ENCODE results near the gene DNAJC3. TPM values are rescaled to one million over a fixed set of nuclear protein-coding genes. Genes with fewer than 3 reads are reported as not detected.

DNAJC3 gene
- total and polyA plus RNA-seq, 2 of the 8 experiments (the other 6 are each of a cell fraction or from before 2014, with no cell fraction given): 4.3 to 24.1 TPM

DNA sequence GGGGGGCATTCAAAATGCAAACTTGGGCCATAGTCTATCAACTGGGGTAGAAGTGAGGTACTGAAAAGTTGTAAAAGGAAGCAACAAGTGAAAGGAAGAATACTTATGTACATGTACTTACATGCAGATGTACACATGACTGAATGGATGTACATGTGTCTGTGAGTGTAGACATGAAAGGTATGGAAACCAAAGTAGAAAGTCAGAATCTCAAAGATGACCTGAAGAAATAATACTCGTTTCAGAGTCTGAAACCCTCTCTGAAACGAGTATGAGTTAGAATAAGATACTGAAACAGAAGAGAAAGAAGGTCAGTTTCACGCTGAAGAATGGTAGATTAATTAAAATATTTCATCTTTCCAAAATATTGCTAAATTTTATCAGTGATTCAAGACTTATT lies 46.3 kb upstream of the DNAJC3 start:
- POLR2A ChIA-PET (ENCODE audit: partially characterized antibody): interaction anchor here (1.1 kb wide), 1 partner anchor 9 kb away, joined by 3 read pairs; no protein-coding TSS in a partner anchor
- Histone ChIP-seq H3K18ac (ENCODE audit: extremely low read depth, low read length) (no peak overlapping the region), H3K4me1 (replicated peaks in 1 of 4; ENCODE audit: control insufficient read depth in 3 of 4, insufficient read depth in 4 of 4, low read length in 3 of 4) (no peaks in the 10 kb centered on the region), H3K14ac (ENCODE audit: insufficient read length) (no peak overlapping the region), H2AFZ (ENCODE audit: low read length) (no peak overlapping the region), H2BK12ac (ENCODE audit: low read depth, low read length) (no peak overlapping the region), H2BK120ac (replicated peaks; ENCODE audit: low read depth, low read length) (no peak overlapping the region), H2AK5ac (ENCODE audit: low read depth, low read length) (no peak overlapping the region), H2BK15ac (ENCODE audit: low read length) (no peak overlapping the region), H4K20me1 (replicated peaks in 1 of 2; ENCODE audit: control insufficient read depth in 1 of 2, insufficient read depth in 2 of 2, low read length in 2 of 2) (no peaks in the 10 kb centered on the region), H3K4me3 (ENCODE audit: extremely low read depth in 1 of 4, insufficient read depth in 2 of 4, low read depth in 3 of 4, low read length in 4 of 4) (no peak overlapping the region), H2BK5ac (ENCODE audit: low read depth, low read length) (no peak overlapping the region), H3K23ac (ENCODE audit: insufficient read length) (no peak overlapping the region), H3K4me2 (ENCODE audit: insufficient read depth in 1 of 2, low read depth in 2 of 2, low read length in 2 of 2) (no peak overlapping the region), H3K79me2 (ENCODE audit: control insufficient read depth in 1 of 2, insufficient read depth in 2 of 2, low read length in 2 of 2) (no peaks in the 10 kb centered on the region), H3K27me3 (replicated peaks in 1 of 4; ENCODE audit: control insufficient read depth in 3 of 4, extremely low read depth in 1 of 4, insufficient read depth in 3 of 4, low read length in 3 of 4) (no peaks in the 10 kb centered on the region), H3K27ac (ENCODE audit: low read depth, low read length) (no peak overlapping the region), H3K9me3 (ENCODE audit: insufficient read depth in 2 of 2, low read depth in 1 of 2, low read length in 1 of 2) (no peaks in the 10 kb centered on the region), H3K79me1 (ENCODE audit: low read depth, low read length) (no peaks in the 10 kb centered on the region), H3K4ac (replicated peaks; ENCODE audit: insufficient read length, low read depth, low read length) (no peak overlapping the region), H4K8ac (ENCODE audit: extremely low read depth, insufficient read depth, low read length) (no peak overlapping the region), H4K91ac (replicated peaks; ENCODE audit: insufficient read length, low read length) (no peak overlapping the region), H3K36me3 (ENCODE audit: control insufficient read depth in 2 of 4, insufficient read depth in 4 of 4, low read length in 3 of 4) (peaks cover 3 to 45% (median 17%) of the 10 kb centered on the region in 4 experiments), H3K23me2 (ENCODE audit: low read depth, low read length) (no peaks in the 10 kb centered on the region), H2BK20ac (ENCODE audit: low read length) (no peak overlapping the region), H3K56ac (replicated peaks; ENCODE audit: insufficient read length, low read depth, low read length) (no peak overlapping the region), H3K9ac (replicated peaks in 1 of 4; ENCODE audit: extremely low read depth in 1 of 4, low read depth in 3 of 4, low read length in 3 of 4) (no peak overlapping the region), H4K5ac (ENCODE audit: insufficient read length, low read depth, low read length) (no peak overlapping the region)
- no peak for FAIRE-seq
- no peak for DNase-seq (ENCODE audit: low read depth in 1 of 2, low spot score in 2 of 2)
- CTCF ChIA-PET (ENCODE audit: partially characterized antibody): interaction anchor here (0.6 to 2.2 kb wide), 6 partner anchors 8 to 205 kb away, joined by 3 to 9 read pairs (median 3); no protein-coding TSS in a partner anchor
- TF ChIP-seq, protein P1, sequence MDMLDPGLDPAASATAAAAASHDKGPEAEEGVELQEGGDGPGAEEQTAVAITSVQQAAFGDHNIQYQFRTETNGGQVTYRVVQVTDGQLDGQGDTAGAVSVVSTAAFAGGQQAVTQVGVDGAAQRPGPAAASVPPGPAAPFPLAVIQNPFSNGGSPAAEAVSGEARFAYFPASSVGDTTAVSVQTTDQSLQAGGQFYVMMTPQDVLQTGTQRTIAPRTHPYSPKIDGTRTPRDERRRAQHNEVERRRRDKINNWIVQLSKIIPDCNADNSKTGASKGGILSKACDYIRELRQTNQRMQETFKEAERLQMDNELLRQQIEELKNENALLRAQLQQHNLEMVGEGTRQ (IDR thresholded peaks at IDR 0.05; ENCODE audit: low read length): no peak
- TF ChIP-seq BACH1 (IDR thresholded peaks at IDR 0.05; ENCODE audit: low read length) (no peak), EGR1 (IDR thresholded peaks at IDR 0.05; ENCODE audit: borderline replicate concordance, low read depth, low read length) (no peak), NANOG (IDR thresholded peaks at IDR 0.05; ENCODE audit: insufficient read depth, low read depth, low read length, poor library complexity, severe bottlenecking) (no peak), SIN3A (conservative IDR thresholded peaks at IDR 0.05 in 1 of 2, IDR thresholded peaks at IDR 0.05 in 1 of 2; ENCODE audit: low read depth in 1 of 2, low read length in 2 of 2) (no peak), JUN (IDR thresholded peaks at IDR 0.05; ENCODE audit: low read depth, low read length) (no peak), ASH2L (IDR thresholded peaks at IDR 0.05; ENCODE audit: low read length) (no peak), TAF7 (optimal IDR thresholded peaks at IDR 0.05; ENCODE audit: borderline replicate concordance, low read depth, low read length) (no peak), SP2 (IDR thresholded peaks at IDR 0.05; ENCODE audit: low read length) (no peak), TBP (IDR thresholded peaks at IDR 0.05; ENCODE audit: low read depth, low read length) (no peak)
- TF ChIP-seq, protein P2, sequence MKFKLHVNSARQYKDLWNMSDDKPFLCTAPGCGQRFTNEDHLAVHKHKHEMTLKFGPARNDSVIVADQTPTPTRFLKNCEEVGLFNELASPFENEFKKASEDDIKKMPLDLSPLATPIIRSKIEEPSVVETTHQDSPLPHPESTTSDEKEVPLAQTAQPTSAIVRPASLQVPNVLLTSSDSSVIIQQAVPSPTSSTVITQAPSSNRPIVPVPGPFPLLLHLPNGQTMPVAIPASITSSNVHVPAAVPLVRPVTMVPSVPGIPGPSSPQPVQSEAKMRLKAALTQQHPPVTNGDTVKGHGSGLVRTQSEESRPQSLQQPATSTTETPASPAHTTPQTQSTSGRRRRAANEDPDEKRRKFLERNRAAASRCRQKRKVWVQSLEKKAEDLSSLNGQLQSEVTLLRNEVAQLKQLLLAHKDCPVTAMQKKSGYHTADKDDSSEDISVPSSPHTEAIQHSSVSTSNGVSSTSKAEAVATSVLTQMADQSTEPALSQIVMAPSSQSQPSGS (IDR thresholded peaks at IDR 0.05; ENCODE audit: low read length): no peak
- 92% methylated on average over 3 of the region's 3 CpGs; no CpG with 5 or more reads in 1 of the 2 experiments for WGBS, 2 experiments (ENCODE audit: extremely low coverage in 1 of 2, insufficient coverage in 1 of 2, insufficient read length in 1 of 2, insufficient replicate concordance in 2 of 2, low coverage in 1 of 2, low lambda C conversion rate in 2 of 2, missing lambda C conversion rate in 1 of 2)
